NB4 (cell line): ENCODE data around the gene FOXL3.

Source experiments
- DNase-seq: peaks from one replicate; pipeline ENCODE4 v3.0.0; 2010; ENCODE audit warnings: low read depth
- H3K4me3 ChIP-seq: one replicate; pipeline ENCODE4 v1.5.1; 2011; ENCODE audit warnings: mild to moderate bottlenecking, low read depth, low read length, moderate library complexity
- MYC ChIP-seq: IDR thresholded peaks from 2 replicates; pipeline ENCODE4 v1.6.1; 2011; ENCODE audit warnings: low read depth, low read length
- POLR2A ChIP-seq: IDR thresholded peaks from 2 replicates; pipeline ENCODE4 v1.6.1; 2011; ENCODE audit warnings: mild to moderate bottlenecking; ENCODE audit not compliant: insufficient read length; ENCODE audit errors: extremely low read depth
- TF ChIP-seq, protein P1 (sequence below): IDR thresholded peaks from one replicate; pipeline ENCODE4 v1.5.1; 2012; ENCODE audit warnings: low read depth, low read length
- TF ChIP-seq, protein P2 (sequence below): IDR thresholded peaks from 2 replicates; pipeline ENCODE4 v1.6.1; 2011; ENCODE audit warnings: low read depth, low read length

FOXL3 gene

DNA sequence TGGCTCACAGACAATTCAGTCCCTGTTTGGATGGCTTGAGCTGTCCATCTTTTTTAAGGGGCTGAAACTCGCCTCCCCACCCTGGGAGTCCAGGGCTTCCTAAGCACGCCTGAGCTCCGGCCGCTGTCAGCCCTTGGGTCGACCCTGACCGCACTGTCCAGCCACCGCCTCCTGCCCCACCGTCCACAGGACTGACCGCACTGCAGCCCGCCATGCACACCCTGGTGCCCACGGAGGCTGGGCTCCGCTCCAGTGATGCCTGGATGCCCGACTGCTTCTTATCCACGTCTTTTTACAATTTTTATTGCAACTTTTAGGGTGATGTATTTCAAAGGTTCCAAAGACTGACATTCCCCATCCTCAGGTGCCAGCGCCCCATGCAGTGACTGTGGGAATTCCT is 39.4 kb upstream of the FOXL3 start:
- TF ChIP-seq, protein P1, sequence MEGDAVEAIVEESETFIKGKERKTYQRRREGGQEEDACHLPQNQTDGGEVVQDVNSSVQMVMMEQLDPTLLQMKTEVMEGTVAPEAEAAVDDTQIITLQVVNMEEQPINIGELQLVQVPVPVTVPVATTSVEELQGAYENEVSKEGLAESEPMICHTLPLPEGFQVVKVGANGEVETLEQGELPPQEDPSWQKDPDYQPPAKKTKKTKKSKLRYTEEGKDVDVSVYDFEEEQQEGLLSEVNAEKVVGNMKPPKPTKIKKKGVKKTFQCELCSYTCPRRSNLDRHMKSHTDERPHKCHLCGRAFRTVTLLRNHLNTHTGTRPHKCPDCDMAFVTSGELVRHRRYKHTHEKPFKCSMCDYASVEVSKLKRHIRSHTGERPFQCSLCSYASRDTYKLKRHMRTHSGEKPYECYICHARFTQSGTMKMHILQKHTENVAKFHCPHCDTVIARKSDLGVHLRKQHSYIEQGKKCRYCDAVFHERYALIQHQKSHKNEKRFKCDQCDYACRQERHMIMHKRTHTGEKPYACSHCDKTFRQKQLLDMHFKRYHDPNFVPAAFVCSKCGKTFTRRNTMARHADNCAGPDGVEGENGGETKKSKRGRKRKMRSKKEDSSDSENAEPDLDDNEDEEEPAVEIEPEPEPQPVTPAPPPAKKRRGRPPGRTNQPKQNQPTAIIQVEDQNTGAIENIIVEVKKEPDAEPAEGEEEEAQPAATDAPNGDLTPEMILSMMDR = no peak
- TF ChIP-seq MYC = no peak
- TF ChIP-seq POLR2A = no peak
- TF ChIP-seq, protein P2, sequence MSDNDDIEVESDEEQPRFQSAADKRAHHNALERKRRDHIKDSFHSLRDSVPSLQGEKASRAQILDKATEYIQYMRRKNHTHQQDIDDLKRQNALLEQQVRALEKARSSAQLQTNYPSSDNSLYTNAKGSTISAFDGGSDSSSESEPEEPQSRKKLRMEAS = no peak
- no peak overlapping the region for H3K4me3 ChIP-seq
- DNase-seq = no peak

DNA sequence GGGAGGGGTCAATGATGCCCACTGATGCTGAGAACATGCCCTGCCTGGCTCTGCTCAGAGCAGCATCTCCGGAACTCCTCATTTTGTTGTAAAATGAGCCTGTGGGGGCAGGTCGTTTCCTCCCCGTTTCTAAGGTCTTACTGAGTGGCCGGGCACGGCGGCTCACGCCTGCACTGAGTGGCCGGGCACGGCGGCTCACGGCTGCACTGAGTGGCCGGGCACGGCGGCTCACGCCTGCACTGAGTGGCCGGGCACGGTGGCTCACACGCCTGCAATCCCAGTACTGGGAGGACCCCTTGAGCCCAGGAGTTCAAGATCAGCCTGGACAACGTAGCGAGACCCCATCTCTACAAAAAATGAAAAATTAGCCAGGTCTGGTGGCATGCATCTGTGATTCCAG is 39.0 kb upstream of the FOXL3 start:
- TF ChIP-seq MYC (no peak), POLR2A (no peak)
- TF ChIP-seq, protein P2 = no peak
- TF ChIP-seq, protein P1 = no peak
- no peak for DNase-seq
- H3K4me3 ChIP-seq = no peak overlapping the region

DNA sequence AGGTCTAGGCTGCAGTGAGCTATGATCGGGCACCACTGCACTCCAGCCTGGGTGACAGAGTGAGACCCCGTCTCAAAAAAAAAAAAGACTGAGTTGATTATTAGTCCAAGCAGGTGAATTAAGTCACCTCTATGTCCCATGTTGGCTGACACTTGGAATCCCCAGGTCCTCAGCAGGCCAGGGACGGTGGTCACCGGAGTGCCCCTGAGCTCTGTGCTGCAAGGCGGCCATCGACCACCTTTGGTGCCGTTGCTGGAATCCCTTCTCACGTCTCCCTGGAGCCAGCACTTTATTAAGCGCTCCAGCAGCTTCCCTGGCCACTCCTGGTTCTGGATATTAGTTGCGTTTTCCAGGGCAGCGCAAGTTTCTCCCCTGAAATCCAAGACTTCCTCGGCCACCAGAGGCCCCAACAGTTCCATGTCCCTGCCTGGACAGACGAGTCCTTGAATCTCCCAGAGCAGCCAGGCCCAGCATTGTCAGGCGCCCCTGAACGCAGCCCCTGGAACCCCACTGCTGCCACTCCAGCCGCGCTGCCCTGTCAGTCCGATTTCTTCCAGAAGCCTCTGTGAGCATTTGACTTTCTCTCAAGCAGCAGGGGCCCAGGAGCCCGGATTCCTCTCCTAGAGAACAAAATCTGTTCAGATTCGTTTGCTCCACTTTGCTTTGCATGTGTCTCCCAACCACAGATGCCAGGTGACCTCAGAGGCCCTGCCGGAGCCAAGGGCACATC is 38.4 kb upstream of the FOXL3 start:
- DNase-seq = no peak
- H3K4me3 ChIP-seq = no peak overlapping the region
- TF ChIP-seq MYC (no peak), POLR2A (no peak)
- TF ChIP-seq, protein P1 = no peak
- TF ChIP-seq, protein P2 = no peak

DNA sequence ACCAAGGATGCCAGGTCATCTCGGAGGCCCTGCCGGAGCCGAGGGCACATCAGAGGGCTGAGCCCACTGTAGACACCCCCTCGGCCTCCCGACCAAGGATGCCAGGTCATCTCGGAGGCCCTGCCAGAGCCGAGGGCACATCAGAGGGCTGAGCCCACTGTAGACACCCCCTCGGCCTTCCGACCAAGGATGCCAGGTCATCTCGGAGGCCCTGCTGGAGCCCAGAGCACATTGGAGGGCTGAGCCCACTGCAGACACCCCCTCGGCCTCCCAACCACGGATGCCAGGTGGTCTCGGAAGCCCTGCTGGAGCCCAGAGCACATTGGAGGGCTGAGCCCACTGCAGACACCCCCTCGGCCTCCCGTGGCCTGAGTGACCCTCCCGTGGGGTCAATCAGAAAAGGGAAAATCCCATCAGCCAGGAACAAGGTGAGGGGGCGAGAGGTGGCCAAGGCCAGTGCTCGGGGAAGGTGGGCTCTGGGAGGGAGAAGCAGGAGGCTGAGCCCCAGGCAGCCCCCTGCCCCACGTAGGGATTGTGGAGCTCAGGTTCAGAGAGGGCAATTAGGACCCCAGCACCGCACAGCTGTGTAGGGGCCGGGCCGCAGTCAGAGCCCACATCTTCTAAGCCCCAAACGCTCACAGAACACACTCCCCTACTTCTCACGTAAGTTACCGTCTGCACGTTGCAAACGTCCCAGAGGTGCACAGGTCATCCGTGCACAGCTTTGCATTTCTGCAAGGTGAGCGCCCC is 37.6 kb upstream of the FOXL3 start:
- H3K4me3 ChIP-seq = no peak overlapping the region
- DNase-seq = no peak
- TF ChIP-seq, protein P2 = no peak
- TF ChIP-seq POLR2A = no peak
- TF ChIP-seq, protein P1 = no peak
- no peak for TF ChIP-seq MYC

DNA sequence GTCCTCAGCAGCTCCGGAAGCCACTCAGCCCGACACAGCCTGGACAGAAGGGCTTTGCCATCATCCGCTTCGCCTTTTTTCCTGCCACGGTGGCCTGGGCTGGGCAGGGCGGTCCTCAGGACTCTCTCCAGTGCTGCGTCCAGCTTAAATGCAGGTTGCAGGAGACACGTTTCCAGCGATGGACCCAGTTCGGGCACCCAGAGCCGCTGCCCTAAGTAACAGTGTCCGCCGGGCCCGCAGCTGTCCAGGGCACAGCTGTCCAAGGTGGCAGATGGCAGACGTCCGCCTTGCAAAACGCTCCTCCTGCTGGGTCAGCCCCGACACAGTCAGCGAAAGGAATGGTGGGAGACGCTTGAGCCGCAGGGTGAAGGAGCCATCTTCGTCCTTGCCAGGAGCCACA is 37.0 kb upstream of the FOXL3 start:
- no peak for TF ChIP-seq MYC
- TF ChIP-seq, protein P1 = no peak
- TF ChIP-seq POLR2A = no peak
- TF ChIP-seq, protein P2 = no peak
- H3K4me3 ChIP-seq = no peak overlapping the region
- no peak for DNase-seq
